KMS-11 (cell line): Measurements from ENCODE around the gene VAV2.

Experiments used
- H2AFZ ChIP-seq: fragments of 200-600 bp; sonication (generic); 2 replicates; pipeline ENCODE4 v1.6.1; 2016; ENCODE audit warnings: antibody characterized with exemption, mixed run types, low read depth
- H3K27ac ChIP-seq: fragments of 200-600 bp; sonication (generic); 2 replicates; pipeline ENCODE4 v1.6.1; 2016; ENCODE audit warnings: mild to moderate bottlenecking, mixed run types
- H3K27me3 ChIP-seq: fragments of 200-600 bp; sonication (generic); 2 replicates; pipeline ENCODE4 v1.6.1; 2017; ENCODE audit warnings: mild to moderate bottlenecking, low read depth, mixed run types, moderate library complexity; ENCODE audit not compliant: insufficient read depth
- H3K36me3 ChIP-seq: fragments of 200-600 bp; sonication (generic); 2 replicates; pipeline ENCODE4 v1.6.1; 2017; ENCODE audit warnings: mild to moderate bottlenecking, mixed run types; ENCODE audit not compliant: insufficient read depth
- H3K4me1 ChIP-seq: fragments of 200-600 bp; sonication (generic); 2 replicates; pipeline ENCODE4 v1.6.1; 2016; ENCODE audit warnings: mild to moderate bottlenecking, low read depth, mixed run types; ENCODE audit not compliant: poor library complexity, severe bottlenecking
- H3K4me2 ChIP-seq: fragments of 200-600 bp; sonication (generic); 2 replicates; pipeline ENCODE4 v1.7.0; 2016; ENCODE audit warnings: mild to moderate bottlenecking, mixed run types
- H3K4me3 ChIP-seq: fragments of 200-600 bp; sonication (generic); IDR thresholded peaks from 2 replicates; pipeline ENCODE4 v1.6.1; 2017; ENCODE audit warnings: low read depth, low read length, mixed read lengths; ENCODE audit not compliant: insufficient read depth
- H3K79me2 ChIP-seq: fragments of 200-600 bp; sonication (generic); 2 replicates; pipeline ENCODE4 v1.6.1; 2016; ENCODE audit warnings: low read depth, mixed run types; ENCODE audit not compliant: insufficient read depth
- H3K9ac ChIP-seq: fragments of 200-600 bp; sonication (generic); 2 replicates; pipeline ENCODE4 v1.6.1; 2016; ENCODE audit warnings: mild to moderate bottlenecking, mixed run types
- H4K20me1 ChIP-seq: fragments of 200-600 bp; sonication (generic); 2 replicates; pipeline ENCODE4 v1.6.1; 2016; ENCODE audit warnings: mild to moderate bottlenecking, mixed run types; ENCODE audit not compliant: insufficient read depth
- CTCF ChIP-seq: fragments of 200-600 bp; sonication (generic); conservative IDR thresholded peaks from 2 replicates; pipeline ENCODE4 v1.6.1; 2017; ENCODE audit warnings: low read depth, mild to moderate bottlenecking, antibody characterized with exemption, low read length, moderate library complexity, mixed read lengths

VAV2 gene

DNA sequence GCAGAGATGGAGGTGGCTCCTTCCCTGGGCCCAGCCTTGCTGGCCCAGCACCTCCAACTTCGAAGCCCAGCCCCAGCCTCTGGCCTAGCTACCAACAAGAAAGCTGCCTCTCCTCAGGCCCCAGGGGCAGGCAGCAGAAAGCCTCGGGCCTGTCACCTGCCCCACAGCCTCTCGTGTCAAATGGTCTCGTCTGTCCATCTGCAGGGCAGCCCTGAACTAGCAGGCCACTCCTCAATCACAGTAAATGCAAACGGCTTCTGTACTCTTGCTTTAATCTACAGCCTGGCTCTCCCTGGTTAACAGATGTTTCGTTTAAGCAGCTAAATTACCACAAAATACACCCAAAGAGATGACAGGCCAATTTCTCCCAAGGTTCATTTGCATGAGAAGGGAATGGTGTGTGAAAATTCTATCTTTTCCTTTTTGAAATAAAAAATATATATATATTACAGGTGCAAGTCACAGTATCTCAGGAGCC lies 21.5 kb downstream of the VAV2 start:
- Histone ChIP-seq H3K79me2 (no peaks in the 10 kb centered on the region), H2AFZ (no peak overlapping the region), H3K9ac (no peak overlapping the region), H4K20me1 (no peaks in the 10 kb centered on the region), H3K27ac (no peak overlapping the region), H3K4me2 (no peak overlapping the region), H3K36me3 (no peaks in the 10 kb centered on the region), H3K4me1 (no peaks in the 10 kb centered on the region), H3K4me3 (no peak overlapping the region), H3K27me3 (no peaks in the 10 kb centered on the region)
- TF ChIP-seq CTCF: no peak

DNA sequence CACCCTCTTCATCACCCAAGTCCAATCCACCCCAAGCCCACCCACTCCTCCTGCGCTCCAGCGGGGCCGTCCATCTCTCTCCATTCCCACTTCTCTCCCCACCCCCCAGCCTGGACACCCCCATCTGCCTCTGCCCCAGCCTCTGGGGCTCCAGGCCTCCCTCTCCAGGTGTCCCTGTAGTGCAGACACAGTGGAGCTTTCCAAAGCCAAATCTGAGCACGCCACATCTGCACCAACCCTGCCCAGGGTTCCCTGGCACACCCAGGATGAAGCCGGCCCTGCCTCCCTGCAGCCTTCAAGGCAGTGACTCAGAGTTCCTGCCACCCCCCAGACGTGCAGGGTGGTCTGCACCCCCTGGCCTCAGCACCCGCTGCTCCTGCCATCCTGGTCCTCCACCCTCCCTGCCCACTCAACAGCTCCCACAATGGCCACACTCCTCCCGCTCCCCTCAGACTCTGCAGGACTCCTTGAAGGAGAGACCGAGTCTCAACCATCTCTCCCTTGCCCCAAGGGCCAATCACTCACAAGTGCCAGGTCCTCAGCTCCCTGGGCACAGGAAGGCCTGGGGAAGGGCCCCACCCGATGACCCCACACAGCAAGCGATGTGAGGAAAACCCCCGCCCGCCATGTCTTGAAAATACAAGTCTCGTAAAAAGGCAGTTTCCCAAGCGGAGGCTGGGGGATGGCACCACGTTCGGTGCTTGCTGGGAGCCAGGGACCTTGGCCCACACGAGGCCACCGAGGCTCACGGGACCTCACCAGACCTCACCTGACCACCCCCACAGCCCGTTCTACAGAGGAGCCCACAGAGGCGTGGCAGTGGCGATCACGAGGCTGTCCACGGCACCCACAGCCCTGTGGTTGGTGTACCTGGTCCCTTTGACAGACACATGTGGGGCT lies 22.2 kb downstream of the VAV2 start:
- Histone ChIP-seq H4K20me1 (no peaks in the 10 kb centered on the region), H3K27ac (no peak overlapping the region), H3K4me1 (no peaks in the 10 kb centered on the region), H3K27me3 (no peaks in the 10 kb centered on the region), H3K9ac (no peak overlapping the region), H3K4me2 (no peak overlapping the region), H3K79me2 (no peaks in the 10 kb centered on the region), H3K36me3 (no peaks in the 10 kb centered on the region), H3K4me3 (no peak overlapping the region), H2AFZ (no peak overlapping the region)
- no peak for TF ChIP-seq CTCF

GRCh38 chr9:133968966-133969617 lies 23.0 kb downstream of the VAV2 start:
- no peak overlapping the region for H3K4me3 ChIP-seq
- no peak overlapping the region for H3K4me2 ChIP-seq
- H3K9ac ChIP-seq: no peak overlapping the region
- H3K4me1 ChIP-seq: no peaks in the 10 kb centered on the region
- no peak for TF ChIP-seq CTCF
- H3K36me3 ChIP-seq: no peaks in the 10 kb centered on the region
- no peak overlapping the region for H2AFZ ChIP-seq
- H3K79me2 ChIP-seq: no peaks in the 10 kb centered on the region
- no peaks in the 10 kb centered on the region for H3K27me3 ChIP-seq
- H3K27ac ChIP-seq: no peak overlapping the region
- no peaks in the 10 kb centered on the region for H4K20me1 ChIP-seq

GRCh38 chr9:133968428-133968827 lies 23.7 kb downstream of the VAV2 start:
- Histone ChIP-seq H4K20me1 (no peaks in the 10 kb centered on the region), H3K27me3 (no peaks in the 10 kb centered on the region), H3K27ac (no peak overlapping the region), H3K79me2 (no peaks in the 10 kb centered on the region), H2AFZ (no peak overlapping the region), H3K4me1 (no peaks in the 10 kb centered on the region), H3K4me3 (no peak overlapping the region), H3K4me2 (no peak overlapping the region), H3K9ac (no peak overlapping the region), H3K36me3 (no peaks in the 10 kb centered on the region)
- no peak for TF ChIP-seq CTCF
